ENCODE measurements around the gene CCDC112. TPM values are rescaled to one million over a fixed set of nuclear protein-coding genes. Genes with fewer than 3 reads are reported as not detected.

The CCDC112 gene
- polyA plus RNA-seq, 1 donor (not counting 4 experiments of a cell fraction or from before 2014, with no cell fraction given) = 4.0 TPM

DNA sequence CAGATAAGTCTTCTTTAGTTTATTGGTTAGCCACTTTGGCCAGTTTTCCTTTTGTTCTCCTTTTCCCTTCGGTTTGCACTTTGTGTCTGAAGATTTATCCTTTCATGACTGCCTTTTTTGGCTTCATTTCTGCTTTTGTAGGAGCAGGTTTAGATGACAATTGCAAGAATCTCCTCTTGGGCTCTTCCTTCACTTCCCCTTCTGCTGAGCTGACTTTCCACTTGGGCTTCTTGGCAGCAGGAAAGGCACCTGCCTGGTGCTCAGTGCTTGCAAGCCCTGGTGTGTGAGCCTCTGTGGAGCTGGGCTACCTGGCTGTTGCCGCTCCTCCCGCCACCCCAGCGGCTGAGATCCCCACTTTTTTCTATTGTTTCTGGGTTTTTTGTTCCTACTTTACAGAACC lies 7.3 kb downstream of the CCDC112 start:
- DNase-seq (ENCODE audit: low read depth, low spot score) = no peak
- Histone ChIP-seq H3K27ac (ENCODE audit: control insufficient read depth, insufficient read depth, low read length) (no peak overlapping the region), H3K4me2 (ENCODE audit: control insufficient read depth, extremely low read depth, insufficient read depth, low read depth, low read length) (no peak overlapping the region), H4K20me1 (ENCODE audit: control insufficient read depth, extremely low read depth, insufficient read depth, low read length) (no peaks in the 10 kb centered on the region), H3K9ac (ENCODE audit: control insufficient read depth, extremely low read depth, insufficient read depth, low read length) (no peak overlapping the region), H3K4me3 (ENCODE audit: control insufficient read depth in 2 of 3, extremely low read depth in 1 of 3, insufficient read depth in 2 of 3, low read depth in 1 of 3, low read length in 3 of 3) (no peak overlapping the region), H3K79me2 (ENCODE audit: control insufficient read depth, insufficient read depth, low read length) (no peaks in the 10 kb centered on the region), H3K36me3 (ENCODE audit: control insufficient read depth in 2 of 2, extremely low read depth in 1 of 2, insufficient read depth in 2 of 2, low read length in 2 of 2) (no peaks in the 10 kb centered on the region), H3K27me3 (ENCODE audit: control insufficient read depth, extremely low read depth, insufficient read depth, low read length) (no peaks in the 10 kb centered on the region), H2AFZ (ENCODE audit: control insufficient read depth, low read length) (no peak overlapping the region), H3K9me3 (ENCODE audit: control insufficient read depth, low read depth, low read length) (no peaks in the 10 kb centered on the region), H3K4me1 (ENCODE audit: control insufficient read depth, extremely low read depth, insufficient read depth, low read length) (no peaks in the 10 kb centered on the region), H3K9me1 (ENCODE audit: control insufficient read depth, extremely low read depth, insufficient read depth, low read length) (no peaks in the 10 kb centered on the region)
- dilution Hi-C loops (cut with MboI; ENCODE audit: extremely low pct_ligation_motif_present, low sequenced_read_pairs) = no loop called here
- TF ChIP-seq EZH2 (IDR thresholded peaks at IDR 0.05; ENCODE audit: low read length) (no peak), CTCF (optimal IDR thresholded peaks at IDR 0.05 in 1 of 3, IDR thresholded peaks at IDR 0.05 in 1 of 3, conservative IDR thresholded peaks at IDR 0.05 in 1 of 3; ENCODE audit: extremely low read depth in 1 of 3, insufficient read depth in 2 of 3, low read length in 3 of 3) (no peak)
- FAIRE-seq = no peak

- Histone ChIP-seq H3K4me1 (ENCODE audit: control insufficient read depth, extremely low read depth, insufficient read depth, low read length) (no peaks in the 10 kb centered on the region), H4K20me1 (ENCODE audit: control insufficient read depth, extremely low read depth, insufficient read depth, low read length) (no peaks in the 10 kb centered on the region), H3K36me3 (ENCODE audit: control insufficient read depth in 2 of 2, extremely low read depth in 1 of 2, insufficient read depth in 2 of 2, low read length in 2 of 2) (no peaks in the 10 kb centered on the region), H3K4me3 (ENCODE audit: control insufficient read depth in 2 of 3, extremely low read depth in 1 of 3, insufficient read depth in 2 of 3, low read depth in 1 of 3, low read length in 3 of 3) (no peak overlapping the region), H3K27ac (ENCODE audit: control insufficient read depth, insufficient read depth, low read length) (no peak overlapping the region), H3K4me2 (ENCODE audit: control insufficient read depth, extremely low read depth, insufficient read depth, low read depth, low read length) (no peak overlapping the region), H3K9me1 (ENCODE audit: control insufficient read depth, extremely low read depth, insufficient read depth, low read length) (no peaks in the 10 kb centered on the region), H3K79me2 (ENCODE audit: control insufficient read depth, insufficient read depth, low read length) (no peaks in the 10 kb centered on the region), H3K27me3 (ENCODE audit: control insufficient read depth, extremely low read depth, insufficient read depth, low read length) (no peaks in the 10 kb centered on the region), H3K9ac (ENCODE audit: control insufficient read depth, extremely low read depth, insufficient read depth, low read length) (no peak overlapping the region), H2AFZ (ENCODE audit: control insufficient read depth, low read length) (no peak overlapping the region), H3K9me3 (ENCODE audit: control insufficient read depth, low read depth, low read length) (no peaks in the 10 kb centered on the region)
- no peak for DNase-seq (ENCODE audit: low read depth, low spot score)
- no peak for FAIRE-seq
- dilution Hi-C loops (cut with MboI; ENCODE audit: extremely low pct_ligation_motif_present, low sequenced_read_pairs) = no loop called here
- TF ChIP-seq CTCF (optimal IDR thresholded peaks at IDR 0.05 in 1 of 3, IDR thresholded peaks at IDR 0.05 in 1 of 3, conservative IDR thresholded peaks at IDR 0.05 in 1 of 3; ENCODE audit: extremely low read depth in 1 of 3, insufficient read depth in 2 of 3, low read length in 3 of 3) (no peak), EZH2 (IDR thresholded peaks at IDR 0.05; ENCODE audit: low read length) (no peak)
These were observed 12.4 kb downstream of the CCDC112 start for GRCh38 chr5:115284021-115284420.

All from keratinocyte (primary cell).